Ureter (tissue), 1 donor: ENCODE measurements around the gene ARHGAP19. TPM values are rescaled to one million over a fixed set of nuclear protein-coding genes. Genes with fewer than 3 reads are reported as not detected.

Source experiments
- total RNA-seq: library from RNA; stranded (reverse); gene quantifications from one replicate; pipeline ENCODE4 v1.2.4, GENCODE V29; 2023
- donor health status: DM: yes; HTN: yes; CAD: no.

The ARHGAP19 gene
- total RNA-seq, 1 donor from 2014 or later: 8.3 TPM

Other genes with a start within 250 kb of the ARHGAP19 start
- 0.34 TPM for gene SLIT1, start 106.7 kb downstream of the ARHGAP19 start, total RNA-seq
- gene FRAT1, start 26.6 kb upstream of the ARHGAP19 start, total RNA-seq: 2.9 TPM
- gene FRAT2, start 42.1 kb upstream of the ARHGAP19 start, total RNA-seq: 11.8 TPM
- 51.9 TPM for gene RRP12, start 108.7 kb upstream of the ARHGAP19 start, total RNA-seq
- 190 TPM for gene PGAM1, start 133.6 kb upstream of the ARHGAP19 start, total RNA-seq
- gene EXOSC1, start 153.4 kb upstream of the ARHGAP19 start, total RNA-seq: 41.2 TPM
- 34.0 TPM for gene ZDHHC16, start 153.5 kb upstream of the ARHGAP19 start, total RNA-seq
- 71.5 TPM for gene MMS19, start 205.8 kb upstream of the ARHGAP19 start, total RNA-seq
- gene UBTD1, start 206.3 kb upstream of the ARHGAP19 start, total RNA-seq: 6.2 TPM